NT2/D1 (cell line): ENCODE data around the gene ARHGEF16.

Experiments
- YY1 ChIP-seq: IDR thresholded peaks from 2 replicates; pipeline ENCODE4 v1.6.1; 2011; ENCODE audit not compliant: insufficient read length, insufficient read depth
- ZNF274 ChIP-seq: IDR thresholded peaks from 2 replicates; pipeline ENCODE4 v1.6.1; 2011; ENCODE audit warnings: mild to moderate bottlenecking, low read depth, low read length

DNA sequence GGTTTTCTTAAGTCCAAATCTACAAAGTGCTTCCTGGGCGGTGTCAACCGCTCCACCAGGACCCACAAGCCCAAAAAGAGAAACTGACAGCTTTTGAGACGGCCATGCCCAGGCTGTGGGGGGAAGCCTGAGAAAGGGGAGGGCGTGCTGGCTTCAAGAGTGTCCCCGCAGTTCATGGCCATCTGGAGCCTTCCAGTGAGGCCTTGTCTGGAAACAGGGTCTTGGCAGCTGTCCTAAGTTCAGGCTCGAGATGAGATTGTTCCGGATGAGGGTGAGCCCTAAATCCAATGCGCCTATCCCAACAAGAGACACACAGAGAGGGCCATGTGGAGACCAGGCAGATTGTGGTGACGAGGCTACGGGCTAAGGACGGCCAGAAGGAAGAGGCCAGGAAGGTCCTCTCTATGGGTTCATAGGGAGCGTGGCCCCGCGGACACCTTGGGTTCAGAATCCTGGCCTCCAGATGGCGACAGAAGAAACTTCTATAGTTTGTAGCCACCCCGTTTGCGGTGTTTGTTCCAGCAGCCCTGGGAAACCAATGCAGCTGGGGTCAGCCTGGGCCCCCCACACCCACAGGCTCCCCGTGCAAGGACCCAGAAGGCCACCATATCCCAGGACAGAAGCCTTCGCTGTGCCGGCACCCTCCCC lies 70.2 kb downstream of the ARHGEF16 start:
- no peak for TF ChIP-seq ZNF274
- no peak for TF ChIP-seq YY1
